ENCODE data around the gene DIDO1.

GRCh38 chr20:62970307-62971210, 44.3 kb upstream of the DIDO1 start:
- TF ChIP-seq CTCF (conservative IDR thresholded peaks at IDR 0.05 in 1 of 2, IDR thresholded peaks at IDR 0.05 in 1 of 2; ENCODE audit: low read depth in 1 of 2, low read length in 2 of 2), result no peak
- TF ChIP-seq EZH2 (IDR thresholded peaks at IDR 0.05; ENCODE audit: low read length, missing control alignments), result no peak
